ENCODE data around the gene ABCB4. TPM values are rescaled to one million over a fixed set of nuclear protein-coding genes. Genes with fewer than 3 reads are reported as not detected.
A peak's percentile ranks its signal among the peaks of the same experiment; 100 is the strongest.

Gene ABCB4
- total and polyA plus RNA-seq, 3 experiments from 2014 or later, result 0.13 to 0.44 TPM; not detected in 1

GRCh38 chr7:87375662-87376435 lies 99.6 kb downstream of the ABCB4 start:
- H3K27ac Mint-ChIP-seq, result no peak overlapping the region
- no peak overlapping the region for H3K4me3 Mint-ChIP-seq

GRCh38 chr7:87370660-87371180 lies 104.8 kb downstream of the ABCB4 start:
- ChIA-PET POLR2A (no interaction called here), CTCF (no interaction called here)
- H3K27me3 ChIP-seq (ENCODE audit: insufficient read depth, low read length, poor library complexity, severe bottlenecking), result no peaks in the 10 kb centered on the region
- H3K27ac ChIP-seq (ENCODE audit: low read depth, low read length), result no peak overlapping the region
- H3K27ac Mint-ChIP-seq, result no peak overlapping the region
- peaks cover 4 to 15% (median 8%) of the 10 kb centered on the region in 3 donors for H3K36me3 Mint-ChIP-seq
- H3K4me1 Mint-ChIP-seq, result peaks cover 0 to 8% (median 3%) of the 10 kb centered on the region in 3 donors
- no peak overlapping the region for H3K4me3 Mint-ChIP-seq
- H3K27me3 Mint-ChIP-seq, result no peaks in the 10 kb centered on the region
- H3K4me3 ChIP-seq (ENCODE audit: low read length), result no peak overlapping the region
- no peaks in the 10 kb centered on the region for H3K36me3 ChIP-seq (ENCODE audit: insufficient read depth, low read length)
- no peaks in the 10 kb centered on the region for H3K9me3 ChIP-seq (ENCODE audit: low read length)
- DNase-seq, result no peak
- H3K9me3 Mint-ChIP-seq, result no peaks in the 10 kb centered on the region
- peaks cover 7% of the 10 kb centered on the region for H3K4me1 ChIP-seq (ENCODE audit: insufficient read depth, low read length)

More at GRCh38 chr7:87375662-87376435, 99.6 kb downstream of the ABCB4 start:
- ChIA-PET CTCF (no interaction called here), POLR2A (interaction anchor here (0.6 kb wide), 1 partner anchor 156 kb away, joined by 5 read pairs; the partner anchor contains the start of gene TMEM243)
- no peaks in the 10 kb centered on the region for H3K9me3 Mint-ChIP-seq
- H3K27me3 Mint-ChIP-seq, result no peaks in the 10 kb centered on the region
- Histone ChIP-seq H3K4me3 (ENCODE audit: low read length) (no peak overlapping the region), H3K9me3 (ENCODE audit: low read length) (no peaks in the 10 kb centered on the region), H3K27me3 (ENCODE audit: insufficient read depth, low read length, poor library complexity, severe bottlenecking) (no peaks in the 10 kb centered on the region), H3K27ac (ENCODE audit: low read depth, low read length) (no peak overlapping the region), H3K36me3 (ENCODE audit: insufficient read depth, low read length) (no peaks in the 10 kb centered on the region), H3K4me1 (ENCODE audit: insufficient read depth, low read length) (no peaks in the 10 kb centered on the region)
- peaks cover 4 to 28% (median 15%) of the 10 kb centered on the region in 3 donors for H3K36me3 Mint-ChIP-seq
- H3K4me1 Mint-ChIP-seq, result no peaks in the 10 kb centered on the region
- no peak for DNase-seq

- Histone ChIP-seq H3K27me3 (ENCODE audit: insufficient read depth, low read length, poor library complexity, severe bottlenecking) (no peaks in the 10 kb centered on the region), H3K27ac (ENCODE audit: low read depth, low read length) (no peak overlapping the region), H3K4me3 (ENCODE audit: low read length) (no peak overlapping the region), H3K36me3 (ENCODE audit: insufficient read depth, low read length) (no peaks in the 10 kb centered on the region), H3K9me3 (ENCODE audit: low read length) (no peaks in the 10 kb centered on the region), H3K4me1 (ENCODE audit: insufficient read depth, low read length) (peaks cover 7% of the 10 kb centered on the region)
- Mint-ChIP-seq H3K9me3 (no peaks in the 10 kb centered on the region), H3K27me3 (no peaks in the 10 kb centered on the region), H3K4me1 (peaks cover 0 to 8% (median 3%) of the 10 kb centered on the region in 3 donors), H3K27ac (peak overlapping the region in 6 of 8 donors; percentile 1 to 76 (median 38)), H3K4me3 (peak overlapping the region in 3 of 7 donors; percentile 3 to 52 (median 24)), H3K36me3 (peaks cover 4 to 15% (median 8%) of the 10 kb centered on the region in 3 donors)
- DNase-seq, result peak in 3 of 5 donors; percentile 29 to 50 (median 42)
- ChIA-PET POLR2A (interaction anchor here (0.6 kb wide), 1 partner anchor 32 kb away, joined by 4 read pairs; no protein-coding TSS in a partner anchor), CTCF (interaction anchor here (1.2 kb wide), 1 partner anchor 24 kb away, joined by 3 read pairs; no protein-coding TSS in a partner anchor)
Observed at GRCh38 chr7:87369216-87369615, 106.3 kb downstream of the ABCB4 start.

- peaks cover 0 to 4% (median 0%) of the 10 kb centered on the region in 3 donors for H3K4me1 Mint-ChIP-seq
- no peak overlapping the region for H3K27ac Mint-ChIP-seq
- no peak for DNase-seq
- POLR2A ChIA-PET, result no interaction called here
- Histone ChIP-seq H3K9me3 (ENCODE audit: low read length) (no peaks in the 10 kb centered on the region), H3K36me3 (ENCODE audit: insufficient read depth, low read length) (no peaks in the 10 kb centered on the region), H3K4me1 (ENCODE audit: insufficient read depth, low read length) (peaks cover 7% of the 10 kb centered on the region), H3K27me3 (ENCODE audit: insufficient read depth, low read length, poor library complexity, severe bottlenecking) (no peaks in the 10 kb centered on the region), H3K27ac (ENCODE audit: low read depth, low read length) (no peak overlapping the region), H3K4me3 (ENCODE audit: low read length) (no peak overlapping the region)
- H3K4me3 Mint-ChIP-seq, result no peak overlapping the region
- no peaks in the 10 kb centered on the region for H3K9me3 Mint-ChIP-seq
- CTCF ChIA-PET, result no interaction called here
- H3K36me3 Mint-ChIP-seq, result peaks cover 0 to 19% (median 4%) of the 10 kb centered on the region in 3 donors
- H3K27me3 Mint-ChIP-seq, result no peaks in the 10 kb centered on the region
Observed at GRCh38 chr7:87364246-87364645, 111.2 kb downstream of the ABCB4 start.

- H3K27me3 ChIP-seq (ENCODE audit: insufficient read depth, low read length, poor library complexity, severe bottlenecking), result no peaks in the 10 kb centered on the region
- H3K36me3 Mint-ChIP-seq, result peaks cover 0 to 23% (median 5%) of the 10 kb centered on the region in 3 donors
- no peaks in the 10 kb centered on the region for H3K9me3 ChIP-seq (ENCODE audit: low read length)
- no peak overlapping the region for H3K4me3 Mint-ChIP-seq
- no peaks in the 10 kb centered on the region for H3K9me3 Mint-ChIP-seq
- no peak overlapping the region for H3K27ac Mint-ChIP-seq
- H3K27ac ChIP-seq (ENCODE audit: low read depth, low read length), result no peak overlapping the region
- no peak for DNase-seq
- ChIA-PET CTCF (no interaction called here), POLR2A (no interaction called here)
- no peaks in the 10 kb centered on the region for H3K4me1 Mint-ChIP-seq
- H3K4me3 ChIP-seq (ENCODE audit: low read length), result no peak overlapping the region
- peaks cover under 1% of the 10 kb centered on the region for H3K4me1 ChIP-seq (ENCODE audit: insufficient read depth, low read length)
- no peaks in the 10 kb centered on the region for H3K27me3 Mint-ChIP-seq
- no peaks in the 10 kb centered on the region for H3K36me3 ChIP-seq (ENCODE audit: insufficient read depth, low read length)
Observed at GRCh38 chr7:87363342-87363741, 112.1 kb downstream of the ABCB4 start.

- H3K27ac Mint-ChIP-seq, result no peak overlapping the region
- H3K4me1 Mint-ChIP-seq, result peaks cover 0 to 2% (median 0%) of the 10 kb centered on the region in 3 donors
- Histone ChIP-seq H3K9me3 (ENCODE audit: low read length) (no peaks in the 10 kb centered on the region), H3K4me3 (ENCODE audit: low read length) (no peak overlapping the region), H3K4me1 (ENCODE audit: insufficient read depth, low read length) (no peaks in the 10 kb centered on the region), H3K27me3 (ENCODE audit: insufficient read depth, low read length, poor library complexity, severe bottlenecking) (no peaks in the 10 kb centered on the region), H3K36me3 (ENCODE audit: insufficient read depth, low read length) (no peaks in the 10 kb centered on the region), H3K27ac (ENCODE audit: low read depth, low read length) (no peak overlapping the region)
- ChIA-PET POLR2A (no interaction called here), CTCF (no interaction called here)
- H3K27me3 Mint-ChIP-seq, result no peaks in the 10 kb centered on the region
- H3K36me3 Mint-ChIP-seq, result peaks cover 10 to 35% (median 12%) of the 10 kb centered on the region in 3 donors
- DNase-seq, result no peak
- H3K9me3 Mint-ChIP-seq, result no peaks in the 10 kb centered on the region
- H3K4me3 Mint-ChIP-seq, result no peak overlapping the region
Observed at GRCh38 chr7:87361320-87361719, 114.2 kb downstream of the ABCB4 start.

- H3K36me3 Mint-ChIP-seq, result peaks cover 18 to 50% (median 28%) of the 10 kb centered on the region in 3 donors
- Histone ChIP-seq H3K27me3 (ENCODE audit: insufficient read depth, low read length, poor library complexity, severe bottlenecking) (no peaks in the 10 kb centered on the region), H3K4me3 (ENCODE audit: low read length) (no peak overlapping the region), H3K36me3 (ENCODE audit: insufficient read depth, low read length) (no peaks in the 10 kb centered on the region), H3K27ac (ENCODE audit: low read depth, low read length) (no peak overlapping the region), H3K9me3 (ENCODE audit: low read length) (peaks cover under 1% of the 10 kb centered on the region), H3K4me1 (ENCODE audit: insufficient read depth, low read length) (no peaks in the 10 kb centered on the region)
- peaks cover 0 to 2% (median 0%) of the 10 kb centered on the region in 3 donors for H3K4me1 Mint-ChIP-seq
- ChIA-PET CTCF (no interaction called here), POLR2A (no interaction called here)
- no peak overlapping the region for H3K27ac Mint-ChIP-seq
- peaks cover 2 to 6% (median 3%) of the 10 kb centered on the region in 5 donors for H3K9me3 Mint-ChIP-seq
- no peak overlapping the region for H3K4me3 Mint-ChIP-seq
- no peaks in the 10 kb centered on the region for H3K27me3 Mint-ChIP-seq
- DNase-seq, result no peak
Observed at GRCh38 chr7:87359366-87359765, 116.1 kb downstream of the ABCB4 start.

GRCh38 chr7:87356448-87356847 lies 119.0 kb downstream of the ABCB4 start:
- Mint-ChIP-seq H3K36me3 (peaks cover 22 to 62% (median 48%) of the 10 kb centered on the region in 3 donors), H3K27me3 (no peaks in the 10 kb centered on the region), H3K27ac (no peak overlapping the region), H3K4me3 (no peak overlapping the region), H3K9me3 (peaks cover 3 to 11% (median 9%) of the 10 kb centered on the region in 5 donors), H3K4me1 (peaks cover 0 to 2% (median 0%) of the 10 kb centered on the region in 3 donors)
- ChIA-PET CTCF (interaction anchor here (2.4 kb wide), 1 partner anchor 11 kb away, joined by 7 read pairs; the partner anchor contains the start of gene CROT), POLR2A (no interaction called here)
- Histone ChIP-seq H3K27ac (ENCODE audit: low read depth, low read length) (no peak overlapping the region), H3K4me1 (ENCODE audit: insufficient read depth, low read length) (no peaks in the 10 kb centered on the region), H3K4me3 (ENCODE audit: low read length) (no peak overlapping the region), H3K27me3 (ENCODE audit: insufficient read depth, low read length, poor library complexity, severe bottlenecking) (no peaks in the 10 kb centered on the region), H3K36me3 (ENCODE audit: insufficient read depth, low read length) (no peaks in the 10 kb centered on the region), H3K9me3 (ENCODE audit: low read length) (peaks cover 4% of the 10 kb centered on the region)
- DNase-seq, result no peak
